PC-3 (cell line): ENCODE data around the gene NCOA7. TPM values are rescaled to one million over a fixed set of nuclear protein-coding genes. Genes with fewer than 3 reads are reported as not detected.

Experiments
- ATAC-seq: fragments of 200-7000 bp; cut with Tn5 transposase; 2 replicates; pipeline ENCODE4 v1.9.1; 2020; ENCODE audit warnings: mild to moderate bottlenecking, moderate library complexity
- BruUV-seq: library from RNA; stranded (reverse); fragments of 400-500 nt; replicated peaks from 2 replicates; lab custom pipeline; 2021; lab: Mats Ljungman, UMichigan
- CTCF ChIA-PET: fragments of 300-600 bp; sonication (Branson Sonifier 250); formaldehyde crosslinking; loops from one replicate; lab custom pipeline; 2022; ENCODE audit warnings: antibody characterized with exemption; lab: Charles Lee
- POLR2A ChIA-PET: fragments of 300-600 bp; sonication (Branson Sonifier 250); formaldehyde crosslinking; loops from one replicate; lab custom pipeline; 2022; ENCODE audit warnings: antibody characterized with exemption; ENCODE audit not compliant: unreplicated experiment; lab: Charles Lee
- DNase-seq: peaks from one replicate; pipeline ENCODE4 v3.0.0-alpha.2; 2015
- H2AFZ ChIP-seq: fragments of 300-600 bp; sonication (generic); 2 replicates; pipeline ENCODE4 v1.6.0; 2016; ENCODE audit warnings: antibody characterized with exemption, low read length
- H3F3A ChIP-seq: fragments of 300-600 bp; sonication (generic); one replicate; pipeline ENCODE4 v1.6.0; 2017; ENCODE audit warnings: antibody characterized with exemption, low read length, control low read depth, mild to moderate bottlenecking; ENCODE audit not compliant: unreplicated experiment
- H3K27ac ChIP-seq: fragments of 300-600 bp; sonication (generic); 2 replicates; pipeline ENCODE4 v1.5.1; 2016; ENCODE audit warnings: mild to moderate bottlenecking, low read length
- H3K27me3 ChIP-seq: fragments of 300-600 bp; sonication (generic); 2 replicates; pipeline ENCODE4 v1.6.1; 2016; ENCODE audit warnings: low read length, mixed read lengths
- H3K36me3 ChIP-seq: fragments of 300-600 bp; sonication (generic); 2 replicates; pipeline ENCODE4 v1.6.1; 2016; ENCODE audit warnings: low read depth, mixed run types, low read length, mixed read lengths
- H3K4me1 ChIP-seq: fragments of 300-600 bp; sonication (generic); 2 replicates; pipeline ENCODE4 v1.5.1; 2016; ENCODE audit warnings: low read length; ENCODE audit not compliant: insufficient read depth
- H3K4me2 ChIP-seq: fragments of 300-600 bp; sonication (generic); 2 replicates; pipeline ENCODE4 v1.6.0; 2016; ENCODE audit warnings: low read length
- H3K4me3 ChIP-seq: fragments of 300-600 bp; sonication (generic); 2 replicates; pipeline ENCODE4 v1.5.1; 2016; ENCODE audit warnings: mild to moderate bottlenecking, low read length, mixed read lengths
- H3K79me2 ChIP-seq: fragments of 300-600 bp; sonication (generic); 2 replicates; pipeline ENCODE4 v1.6.1; 2017; ENCODE audit warnings: low read length, mixed read lengths
- H3K9ac ChIP-seq: fragments of 300-600 bp; sonication (generic); 2 replicates; pipeline ENCODE4 v1.6.0; 2016; ENCODE audit warnings: mild to moderate bottlenecking, low read length
- H3K9me2 ChIP-seq: fragments of 300-600 bp; sonication (generic); replicated peaks from 2 replicates; pipeline ENCODE4 v1.6.1; 2016; ENCODE audit warnings: mixed run types, low read length, mixed read lengths
- H3K9me3 ChIP-seq: fragments of 300-600 bp; sonication (generic); 2 replicates; pipeline ENCODE4 v1.6.1; 2016; ENCODE audit warnings: low read length, mixed read lengths
- H4K20me1 ChIP-seq: fragments of 300-600 bp; sonication (generic); 2 replicates; pipeline ENCODE4 v1.6.1; 2016; ENCODE audit warnings: low read length, mixed read lengths
- CTCF ChIP-seq: fragments of 300-600 bp; sonication (generic); conservative IDR thresholded peaks from 2 replicates; pipeline ENCODE4 v1.5.1; 2017; ENCODE audit warnings: antibody characterized with exemption, low read depth, mild to moderate bottlenecking, low read length
- EZH2 ChIP-seq: fragments of 300-600 bp; sonication (generic); IDR thresholded peaks from one replicate; pipeline ENCODE4 v1.6.1; 2017; ENCODE audit warnings: antibody characterized with exemption, mild to moderate bottlenecking, low read length; ENCODE audit not compliant: unreplicated experiment
- EZH2phosphoT487 ChIP-seq: fragments of 300-600 bp; sonication (generic); IDR thresholded peaks from 2 replicates; pipeline ENCODE4 v1.6.1; 2018; ENCODE audit warnings: mild to moderate bottlenecking, antibody characterized with exemption, low read length, borderline replicate concordance
- intact Hi-C: fragments of 100-400 bp; cut with micrococcal nuclease; formaldehyde crosslinking; loops from 2 replicates; pipeline ENCODE4 v1.9.0; 2023
- total RNA-seq: library from RNA; depleted of rRNA; stranded (reverse); fragments of >200 nt; gene quantifications from 2 replicates; pipeline ENCODE4 v1.2.3, GENCODE V29; 2014

The NCOA7 gene
- total RNA-seq, 1 experiment from 2014 or later: 13.4 TPM

- POLR2A ChIA-PET: no interaction called here
- H3K9me2 ChIP-seq: no peaks in the 10 kb centered on the region
- no peak for ATAC-seq
- H3K4me1 ChIP-seq: peaks cover 8% of the 10 kb centered on the region; the same call in 1 of the 2 replicates
- intact Hi-C loops: no loop called here
- no peak overlapping the region for H3K4me3 ChIP-seq
- no peak overlapping the region for H3K4me2 ChIP-seq
- no peaks in the 10 kb centered on the region for H3K27me3 ChIP-seq
- H3K27ac ChIP-seq: no peak overlapping the region
- H4K20me1 ChIP-seq: no peaks in the 10 kb centered on the region
- no peak for DNase-seq
- no peak for TF ChIP-seq CTCF
- TF ChIP-seq EZH2: no peak
- no peak for TF ChIP-seq EZH2phosphoT487
- H3K9ac ChIP-seq: no peak overlapping the region
- CTCF ChIA-PET: no interaction called here
- no peaks in the 10 kb centered on the region for H3K36me3 ChIP-seq
- no TSS peak for BruUV-seq
- H2AFZ ChIP-seq: no peak overlapping the region
- no peaks in the 10 kb centered on the region for H3K79me2 ChIP-seq
- no peaks in the 10 kb centered on the region for H3K9me3 ChIP-seq
- no peaks in the 10 kb centered on the region for H3F3A ChIP-seq
Measured at GRCh38 chr6:125807293-125807692, 16.5 kb downstream of the NCOA7 start.

- ATAC-seq: no peak
Measured at GRCh38 chr6:125808060-125808459, 17.3 kb downstream of the NCOA7 start.

More at GRCh38 chr6:125808060-125808459, 17.3 kb downstream of the NCOA7 start:
- ChIA-PET POLR2A (interaction anchor here (0.5 kb wide), 1 partner anchor 11 kb away, joined by 3 read pairs; no protein-coding TSS in a partner anchor), CTCF (no interaction called here)
- no peaks in the 10 kb centered on the region for H4K20me1 ChIP-seq
- no peak overlapping the region for H3K27ac ChIP-seq
- no peaks in the 10 kb centered on the region for H3K9me2 ChIP-seq
- DNase-seq: no peak
- peaks cover 11% of the 10 kb centered on the region for H3K4me1 ChIP-seq
- no peaks in the 10 kb centered on the region for H3K27me3 ChIP-seq
- no peaks in the 10 kb centered on the region for H3K79me2 ChIP-seq
- TF ChIP-seq EZH2phosphoT487 (no peak), EZH2 (no peak), CTCF (no peak)
- no peaks in the 10 kb centered on the region for H3K36me3 ChIP-seq
- H3K9me3 ChIP-seq: no peaks in the 10 kb centered on the region
- intact Hi-C loops: no loop called here
- no TSS peak for BruUV-seq
- no peaks in the 10 kb centered on the region for H3F3A ChIP-seq
- H3K4me2 ChIP-seq: no peak overlapping the region
- no peak overlapping the region for H3K9ac ChIP-seq
- no peak overlapping the region for H3K4me3 ChIP-seq
- H2AFZ ChIP-seq: no peak overlapping the region
